22Rv1 (cell line): Measurements from ENCODE around the gene TYK2.
A peak's percentile ranks its signal among the peaks of the same experiment; 100 is the strongest.

Experiments
- ZFX ChIP-seq: fragments of 450-650 bp; IDR thresholded peaks from 2 replicates; pipeline ENCODE4 v1.6.1; 2017; ENCODE audit warnings: antibody characterized with exemption, borderline replicate concordance
- TF ChIP-seq, protein P1 (sequence below): fragments of 450-650 bp; IDR thresholded peaks from 2 replicates; pipeline ENCODE4 v1.5.1; 2017; ENCODE audit warnings: mild to moderate bottlenecking

DNA sequence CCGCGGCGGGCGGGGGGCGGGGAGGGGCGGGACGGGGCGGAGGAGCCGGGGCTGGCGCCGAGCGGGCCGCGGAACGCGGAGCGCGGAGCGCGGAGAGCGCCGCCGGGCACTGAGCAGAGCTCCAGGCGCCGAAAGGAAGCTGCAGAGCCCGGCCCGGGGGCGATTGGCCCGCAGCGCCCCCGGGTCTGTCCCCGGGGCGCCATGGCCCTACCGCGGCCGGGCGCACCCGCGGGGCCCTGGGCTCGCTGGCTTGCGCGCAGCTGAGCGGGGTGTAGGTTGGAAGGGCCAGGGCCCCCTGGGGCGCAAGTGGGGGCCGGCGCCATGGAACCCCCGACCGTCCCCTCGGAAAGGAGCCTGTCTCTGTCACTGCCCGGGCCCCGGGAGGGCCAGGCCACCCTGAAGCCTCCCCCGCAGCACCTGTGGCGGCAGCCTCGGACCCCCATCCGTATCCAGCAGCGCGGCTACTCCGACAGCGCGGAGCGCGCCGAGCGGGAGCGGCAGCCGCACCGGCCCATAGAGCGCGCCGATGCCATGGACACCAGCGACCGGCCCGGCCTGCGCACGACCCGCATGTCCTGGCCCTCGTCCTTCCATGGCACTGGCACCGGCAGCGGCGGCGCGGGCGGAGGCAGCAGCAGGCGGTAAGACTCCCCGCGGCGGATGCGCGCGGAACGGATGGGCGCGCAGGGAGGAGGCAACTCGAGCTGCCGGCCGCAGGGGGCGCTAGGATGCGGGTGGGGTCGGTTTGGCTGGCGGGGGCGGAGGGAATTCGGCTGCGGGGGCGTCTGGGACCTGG is 40.3 kb upstream of the TYK2 start, which contains the start of gene PDE4A:
- TF ChIP-seq, protein P1, sequence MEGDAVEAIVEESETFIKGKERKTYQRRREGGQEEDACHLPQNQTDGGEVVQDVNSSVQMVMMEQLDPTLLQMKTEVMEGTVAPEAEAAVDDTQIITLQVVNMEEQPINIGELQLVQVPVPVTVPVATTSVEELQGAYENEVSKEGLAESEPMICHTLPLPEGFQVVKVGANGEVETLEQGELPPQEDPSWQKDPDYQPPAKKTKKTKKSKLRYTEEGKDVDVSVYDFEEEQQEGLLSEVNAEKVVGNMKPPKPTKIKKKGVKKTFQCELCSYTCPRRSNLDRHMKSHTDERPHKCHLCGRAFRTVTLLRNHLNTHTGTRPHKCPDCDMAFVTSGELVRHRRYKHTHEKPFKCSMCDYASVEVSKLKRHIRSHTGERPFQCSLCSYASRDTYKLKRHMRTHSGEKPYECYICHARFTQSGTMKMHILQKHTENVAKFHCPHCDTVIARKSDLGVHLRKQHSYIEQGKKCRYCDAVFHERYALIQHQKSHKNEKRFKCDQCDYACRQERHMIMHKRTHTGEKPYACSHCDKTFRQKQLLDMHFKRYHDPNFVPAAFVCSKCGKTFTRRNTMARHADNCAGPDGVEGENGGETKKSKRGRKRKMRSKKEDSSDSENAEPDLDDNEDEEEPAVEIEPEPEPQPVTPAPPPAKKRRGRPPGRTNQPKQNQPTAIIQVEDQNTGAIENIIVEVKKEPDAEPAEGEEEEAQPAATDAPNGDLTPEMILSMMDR = peak; percentile 96
- TF ChIP-seq ZFX = no peak
